Measurements from ENCODE around the gene TALDO1.

Gene TALDO1

DNA sequence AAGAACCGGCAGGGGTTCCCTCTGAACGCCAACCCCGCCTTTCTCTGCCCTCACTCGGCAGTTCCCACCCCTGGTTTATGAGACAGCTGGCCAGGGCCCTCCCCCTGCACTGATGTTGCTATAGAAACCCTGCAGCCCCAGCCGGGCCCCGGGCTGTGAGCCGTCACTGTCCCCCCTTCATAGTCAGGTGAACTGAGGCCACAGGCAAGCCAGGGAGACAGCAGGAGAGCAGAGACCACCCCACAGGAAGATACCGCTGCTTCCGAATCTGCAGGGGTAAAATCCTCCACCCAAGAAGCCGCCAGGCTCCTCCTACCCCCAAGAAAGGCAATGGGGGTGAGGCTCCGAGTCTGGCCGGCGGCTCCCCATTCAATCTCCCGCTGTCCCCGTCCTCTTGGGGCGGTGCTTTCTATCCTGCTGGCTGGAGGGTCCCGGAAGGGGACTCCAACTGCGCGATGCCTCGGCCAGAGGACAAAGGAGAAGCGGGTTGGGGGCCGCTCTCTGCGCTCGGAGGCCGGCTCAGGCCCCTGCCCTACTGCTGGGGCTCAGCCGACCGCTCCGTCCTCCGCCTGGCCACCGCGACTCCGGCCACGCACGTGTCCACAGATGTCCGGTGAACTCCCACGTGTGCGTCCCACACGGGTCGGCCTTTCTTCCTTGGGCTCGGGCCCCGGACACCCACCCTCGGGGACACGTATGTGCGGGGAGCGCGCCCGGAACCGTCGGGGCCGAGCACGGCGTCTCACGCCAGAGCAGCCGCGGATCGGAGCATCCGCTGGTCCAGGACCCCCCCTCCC lies 50.2 kb downstream of the TALDO1 start:
- Histone ChIP-seq H3K36me3 (ENCODE audit: control insufficient read depth, insufficient read depth, low read length) (no peaks in the 10 kb centered on the region), H2AFZ (peak overlapping the region; percentile 67), H3K4me1 (peaks cover 4% of the 10 kb centered on the region)

DNA sequence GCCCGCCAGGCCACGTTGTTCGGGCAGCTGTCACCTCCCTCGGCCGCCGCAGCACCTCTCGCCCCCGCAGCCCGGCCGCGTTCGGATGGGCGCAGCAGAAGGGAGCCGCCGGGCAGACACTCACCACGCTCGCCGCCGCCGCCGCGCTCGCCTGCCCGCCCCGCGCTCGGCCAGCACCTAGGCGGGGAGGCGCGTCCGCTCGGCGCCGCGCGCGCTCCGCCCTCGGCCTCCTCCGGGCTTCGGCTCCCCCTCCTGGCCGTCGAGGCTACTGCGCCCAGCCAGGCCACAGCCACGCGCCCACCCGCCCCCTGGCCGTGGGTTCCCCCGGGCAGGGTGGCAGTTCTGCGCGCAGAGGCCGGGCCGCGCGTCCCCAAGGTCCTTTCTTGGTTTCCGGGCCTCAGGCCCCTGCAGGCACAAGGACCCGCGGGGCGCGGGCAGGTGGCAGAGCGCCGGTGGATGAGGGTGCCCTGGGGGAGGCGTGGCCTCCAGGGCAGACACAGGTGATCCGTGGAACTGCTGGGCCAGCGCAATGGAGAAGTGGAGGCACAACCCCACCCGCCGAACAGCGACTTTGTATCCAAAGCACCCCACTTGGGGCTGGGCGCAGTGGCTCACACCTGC lies 50.9 kb downstream of the TALDO1 start, which contains the start of gene SLC25A22:
Gene SLC25A22 (minus strand): TSS at position 189 of the 621 bp plus-strand sequence. CDS start 3,275 bp downstream, outside the sequence.
- Histone ChIP-seq H3K9ac (no peak within 1 kb of the TSS), H3K36me3 (ENCODE audit: control insufficient read depth, insufficient read depth, low read length) (no peaks in the 10 kb centered on the region), H3K27me3 (ENCODE audit: control insufficient read depth, insufficient read depth, low read length) (no peaks in the 10 kb centered on the region), H3K79me2 (no peaks in the 10 kb centered on the region), H3K27ac (peak within 1 kb of the TSS; percentile 42), H2AFZ (peak within 1 kb of the TSS; percentile 68), H3K4me3 (ENCODE audit: low read depth, low read length) (peak within 1 kb of the TSS; percentile 48), H3K9me3 (ENCODE audit: control insufficient read depth, low read length) (no peaks in the 10 kb centered on the region), H3K4me1 (peaks cover 4% of the 10 kb centered on the region), H3K4me2 (ENCODE audit: low read length) (peak within 1 kb of the TSS; percentile 69)
- TF ChIP-seq, protein P1, sequence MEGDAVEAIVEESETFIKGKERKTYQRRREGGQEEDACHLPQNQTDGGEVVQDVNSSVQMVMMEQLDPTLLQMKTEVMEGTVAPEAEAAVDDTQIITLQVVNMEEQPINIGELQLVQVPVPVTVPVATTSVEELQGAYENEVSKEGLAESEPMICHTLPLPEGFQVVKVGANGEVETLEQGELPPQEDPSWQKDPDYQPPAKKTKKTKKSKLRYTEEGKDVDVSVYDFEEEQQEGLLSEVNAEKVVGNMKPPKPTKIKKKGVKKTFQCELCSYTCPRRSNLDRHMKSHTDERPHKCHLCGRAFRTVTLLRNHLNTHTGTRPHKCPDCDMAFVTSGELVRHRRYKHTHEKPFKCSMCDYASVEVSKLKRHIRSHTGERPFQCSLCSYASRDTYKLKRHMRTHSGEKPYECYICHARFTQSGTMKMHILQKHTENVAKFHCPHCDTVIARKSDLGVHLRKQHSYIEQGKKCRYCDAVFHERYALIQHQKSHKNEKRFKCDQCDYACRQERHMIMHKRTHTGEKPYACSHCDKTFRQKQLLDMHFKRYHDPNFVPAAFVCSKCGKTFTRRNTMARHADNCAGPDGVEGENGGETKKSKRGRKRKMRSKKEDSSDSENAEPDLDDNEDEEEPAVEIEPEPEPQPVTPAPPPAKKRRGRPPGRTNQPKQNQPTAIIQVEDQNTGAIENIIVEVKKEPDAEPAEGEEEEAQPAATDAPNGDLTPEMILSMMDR (IDR thresholded peaks at IDR 0.05): peak; percentile 73

More for the DNA sequence above, 50.2 kb downstream of the TALDO1 start:
- H3K4me3 ChIP-seq (ENCODE audit: low read depth, low read length): peak overlapping the region; percentile 48
- H3K9me3 ChIP-seq (ENCODE audit: control insufficient read depth, low read length): no peaks in the 10 kb centered on the region
- no peaks in the 10 kb centered on the region for H3K27me3 ChIP-seq (ENCODE audit: control insufficient read depth, insufficient read depth, low read length)
- peak overlapping the region; percentile 69 for H3K4me2 ChIP-seq (ENCODE audit: low read length)
- no peaks in the 10 kb centered on the region for H3K79me2 ChIP-seq
- TF ChIP-seq, protein P1 (IDR thresholded peaks at IDR 0.05): no peak
- no peak overlapping the region for H3K9ac ChIP-seq
- H3K27ac ChIP-seq: peak overlapping the region; percentile 42

DNA sequence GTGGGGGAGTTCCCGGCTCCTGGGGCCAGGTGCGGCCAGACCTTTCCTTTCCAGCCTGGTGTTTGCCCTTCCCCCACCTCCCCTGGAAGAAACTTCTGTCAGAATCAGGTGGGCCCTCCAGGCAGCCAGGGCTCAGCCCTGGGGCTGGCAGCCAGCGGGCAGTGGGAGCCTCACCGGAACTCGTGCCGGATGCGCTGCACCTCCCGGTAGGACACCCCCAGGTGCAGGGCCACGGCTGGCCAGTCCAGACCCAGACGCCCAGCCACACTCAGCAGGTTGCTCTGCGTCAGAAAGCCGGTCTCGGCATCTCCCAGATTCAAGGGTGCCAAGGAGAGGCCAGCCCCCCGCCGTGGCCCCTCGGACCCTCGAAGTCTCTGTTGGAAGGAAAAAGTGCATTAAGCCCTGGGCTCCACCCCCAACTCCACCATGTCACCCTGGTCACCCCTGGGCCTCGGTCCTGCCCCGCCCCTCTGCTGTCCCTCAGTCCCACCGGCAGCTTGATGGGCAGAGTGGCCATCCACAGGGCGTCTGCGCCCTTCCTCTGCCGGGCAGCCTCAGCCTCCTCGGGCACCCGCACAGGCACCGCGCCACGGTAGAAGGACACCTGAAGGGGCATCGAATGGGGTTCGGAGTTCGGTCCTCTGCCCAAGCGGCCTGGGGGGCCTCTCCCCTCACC lies 52.5 kb downstream of the TALDO1 start:
- peaks cover 4% of the 10 kb centered on the region for H3K4me1 ChIP-seq
- H3K4me3 ChIP-seq (ENCODE audit: low read depth, low read length): no peak overlapping the region
- H3K27me3 ChIP-seq (ENCODE audit: control insufficient read depth, insufficient read depth, low read length): no peaks in the 10 kb centered on the region
- TF ChIP-seq, protein P1 (IDR thresholded peaks at IDR 0.05): no peak
- H3K36me3 ChIP-seq (ENCODE audit: control insufficient read depth, insufficient read depth, low read length): no peaks in the 10 kb centered on the region
- H3K9ac ChIP-seq: no peak overlapping the region
- no peaks in the 10 kb centered on the region for H3K9me3 ChIP-seq (ENCODE audit: control insufficient read depth, low read length)
- no peaks in the 10 kb centered on the region for H3K79me2 ChIP-seq
- no peak overlapping the region for H3K4me2 ChIP-seq (ENCODE audit: low read length)
- no peak overlapping the region for H3K27ac ChIP-seq
- H2AFZ ChIP-seq: no peak overlapping the region

DNA sequence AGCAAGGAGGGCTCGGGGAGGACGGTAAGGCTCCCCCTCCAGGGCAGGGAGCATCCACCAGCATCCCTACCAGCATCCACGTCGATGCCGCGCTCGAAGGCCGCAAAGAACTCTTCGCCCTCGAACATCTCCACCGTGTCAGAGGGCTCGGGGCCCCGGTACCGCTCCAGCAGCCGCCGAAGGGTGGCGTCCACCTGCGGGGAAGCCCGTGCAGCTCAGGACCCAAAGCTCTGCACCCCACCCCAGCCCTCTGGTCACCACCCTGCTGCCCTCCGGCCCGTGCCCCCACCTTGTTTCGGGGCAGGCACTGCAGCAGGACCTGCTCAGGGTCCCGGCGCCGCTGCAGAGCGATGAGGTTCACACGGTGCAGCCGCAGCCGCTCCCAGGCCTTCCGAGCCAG lies 53.2 kb downstream of the TALDO1 start:
- no peaks in the 10 kb centered on the region for H3K36me3 ChIP-seq (ENCODE audit: control insufficient read depth, insufficient read depth, low read length)

More for the DNA sequence above, 53.2 kb downstream of the TALDO1 start:
- Histone ChIP-seq H3K9me3 (ENCODE audit: control insufficient read depth, low read length) (no peaks in the 10 kb centered on the region), H3K4me1 (peaks cover 4% of the 10 kb centered on the region), H3K79me2 (no peaks in the 10 kb centered on the region), H2AFZ (no peak overlapping the region), H3K4me2 (ENCODE audit: low read length) (no peak overlapping the region), H3K27ac (no peak overlapping the region), H3K27me3 (ENCODE audit: control insufficient read depth, insufficient read depth, low read length) (no peaks in the 10 kb centered on the region), H3K4me3 (ENCODE audit: low read depth, low read length) (no peak overlapping the region), H3K9ac (no peak overlapping the region)
- TF ChIP-seq, protein P1 (IDR thresholded peaks at IDR 0.05): no peak
